ENCODE data around the gene GPC3.

The GPC3 gene

DNA sequence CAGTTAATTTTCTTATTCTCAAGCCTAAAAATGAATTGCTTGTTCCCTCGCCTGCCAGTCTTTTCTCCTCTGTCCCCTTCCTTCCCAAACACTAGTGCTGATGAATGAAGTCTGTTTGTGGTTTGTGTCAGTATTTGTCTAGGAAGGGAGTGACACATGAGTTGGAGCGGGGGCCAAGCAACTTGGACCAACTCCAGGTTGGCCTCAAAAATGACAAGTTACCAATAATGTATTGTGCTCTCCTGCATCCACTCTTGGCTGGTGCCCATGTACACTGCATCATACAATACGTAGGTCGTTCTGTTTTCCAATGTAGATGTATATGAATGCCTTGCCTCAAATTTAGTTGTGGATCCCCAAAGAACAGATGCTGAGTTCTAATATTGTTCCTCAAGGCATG lies 347.1 kb downstream of the GPC3 start:
- H3K36me3 ChIP-seq: no peaks in the 10 kb centered on the region
- peaks cover 0 to 11% (median 0%) of the 10 kb centered on the region in 4 donors for H3K4me1 ChIP-seq
- H3K4me3 ChIP-seq: no peak overlapping the region
- H3K27ac ChIP-seq: no peak overlapping the region
- H3K27me3 ChIP-seq: no peaks in the 10 kb centered on the region
- TF ChIP-seq, protein P1, sequence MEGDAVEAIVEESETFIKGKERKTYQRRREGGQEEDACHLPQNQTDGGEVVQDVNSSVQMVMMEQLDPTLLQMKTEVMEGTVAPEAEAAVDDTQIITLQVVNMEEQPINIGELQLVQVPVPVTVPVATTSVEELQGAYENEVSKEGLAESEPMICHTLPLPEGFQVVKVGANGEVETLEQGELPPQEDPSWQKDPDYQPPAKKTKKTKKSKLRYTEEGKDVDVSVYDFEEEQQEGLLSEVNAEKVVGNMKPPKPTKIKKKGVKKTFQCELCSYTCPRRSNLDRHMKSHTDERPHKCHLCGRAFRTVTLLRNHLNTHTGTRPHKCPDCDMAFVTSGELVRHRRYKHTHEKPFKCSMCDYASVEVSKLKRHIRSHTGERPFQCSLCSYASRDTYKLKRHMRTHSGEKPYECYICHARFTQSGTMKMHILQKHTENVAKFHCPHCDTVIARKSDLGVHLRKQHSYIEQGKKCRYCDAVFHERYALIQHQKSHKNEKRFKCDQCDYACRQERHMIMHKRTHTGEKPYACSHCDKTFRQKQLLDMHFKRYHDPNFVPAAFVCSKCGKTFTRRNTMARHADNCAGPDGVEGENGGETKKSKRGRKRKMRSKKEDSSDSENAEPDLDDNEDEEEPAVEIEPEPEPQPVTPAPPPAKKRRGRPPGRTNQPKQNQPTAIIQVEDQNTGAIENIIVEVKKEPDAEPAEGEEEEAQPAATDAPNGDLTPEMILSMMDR (IDR thresholded peaks at IDR 0.05): no peak
- no peaks in the 10 kb centered on the region for H3K9me3 ChIP-seq
- intact Hi-C loops (cut with DNase I; ENCODE audit: low total_unique reads): no loop called here
- no peak for DNase-seq

DNA sequence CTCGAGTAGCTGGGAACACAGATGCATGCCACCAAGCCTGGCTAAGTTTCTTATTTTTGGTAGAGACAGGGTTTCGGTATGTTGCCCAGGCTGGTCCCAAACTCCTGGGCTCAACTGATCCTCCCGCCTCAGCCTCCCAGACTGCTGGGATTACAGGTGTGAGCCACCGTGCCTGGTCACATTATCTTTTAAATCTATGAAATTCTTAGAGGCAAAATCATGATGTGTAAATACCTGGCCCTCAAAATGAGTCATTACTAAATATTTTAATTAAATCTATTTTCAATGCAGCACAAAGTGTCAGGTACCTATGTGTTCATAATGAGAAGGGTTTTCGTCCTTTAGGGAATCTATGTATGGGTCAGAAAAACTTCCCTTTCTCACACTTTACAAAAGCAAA lies 347.6 kb downstream of the GPC3 start:
- H3K9me3 ChIP-seq: no peaks in the 10 kb centered on the region
- DNase-seq: no peak
- H3K4me3 ChIP-seq: no peak overlapping the region
- no peak overlapping the region for H3K27ac ChIP-seq
- no peaks in the 10 kb centered on the region for H3K27me3 ChIP-seq
- intact Hi-C loops (cut with DNase I; ENCODE audit: low total_unique reads): no loop called here
- H3K36me3 ChIP-seq: no peaks in the 10 kb centered on the region
- peaks cover 0 to 7% (median 0%) of the 10 kb centered on the region in 4 donors for H3K4me1 ChIP-seq
- TF ChIP-seq, protein P1 (IDR thresholded peaks at IDR 0.05): no peak

DNA sequence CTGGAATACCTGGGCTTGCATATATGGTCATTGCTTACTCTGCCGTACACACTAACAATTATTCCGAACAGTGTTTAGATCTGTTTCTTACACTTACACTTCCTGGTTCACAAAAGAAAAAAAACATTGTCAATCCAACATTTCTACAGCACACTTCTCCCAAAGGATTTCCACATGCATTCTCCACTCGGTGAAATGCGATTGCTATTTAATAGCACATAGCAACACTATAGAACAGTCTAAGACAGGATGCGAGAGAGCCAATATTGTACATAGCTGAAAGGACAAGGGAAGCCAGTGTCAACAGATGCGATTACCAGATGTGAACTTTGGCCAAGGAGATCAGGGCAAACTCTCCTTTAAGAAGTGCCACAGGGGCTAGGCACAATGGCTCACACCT lies 349.4 kb downstream of the GPC3 start:
- DNase-seq: no peak
- intact Hi-C loops (cut with DNase I; ENCODE audit: low total_unique reads): no loop called here
- Histone ChIP-seq H3K9me3 (no peaks in the 10 kb centered on the region), H3K36me3 (no peaks in the 10 kb centered on the region), H3K27me3 (no peaks in the 10 kb centered on the region), H3K4me1 (peaks cover 0 to 7% (median 0%) of the 10 kb centered on the region in 4 donors), H3K27ac (no peak overlapping the region), H3K4me3 (no peak overlapping the region)
- TF ChIP-seq, protein P1 (IDR thresholded peaks at IDR 0.05): no peak

DNA sequence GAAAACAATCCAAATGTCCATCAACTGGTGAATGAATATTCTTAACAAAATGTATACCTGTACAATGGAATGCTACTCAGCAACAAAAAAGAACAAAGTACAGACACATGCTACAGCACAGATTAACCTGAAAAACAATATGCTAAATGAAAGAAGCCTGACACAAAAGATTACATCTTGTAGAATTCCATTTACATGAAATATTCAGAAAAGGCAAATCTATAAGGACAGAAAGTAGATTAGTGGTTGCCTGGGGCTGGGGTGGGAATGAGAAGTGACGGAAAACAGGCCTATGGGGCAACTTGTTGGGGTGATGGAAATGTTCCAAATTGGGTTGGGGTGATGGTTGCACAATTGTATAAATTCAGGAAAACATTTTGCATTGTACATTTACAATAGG lies 351.0 kb downstream of the GPC3 start:
- Histone ChIP-seq H3K4me3 (no peak overlapping the region), H3K9me3 (no peaks in the 10 kb centered on the region), H3K4me1 (peaks cover 0 to 10% (median 0%) of the 10 kb centered on the region in 4 donors), H3K27ac (no peak overlapping the region), H3K36me3 (no peaks in the 10 kb centered on the region), H3K27me3 (no peaks in the 10 kb centered on the region)
- intact Hi-C loops (cut with DNase I; ENCODE audit: low total_unique reads): no loop called here
- TF ChIP-seq, protein P1 (IDR thresholded peaks at IDR 0.05): no peak
- DNase-seq: no peak

DNA sequence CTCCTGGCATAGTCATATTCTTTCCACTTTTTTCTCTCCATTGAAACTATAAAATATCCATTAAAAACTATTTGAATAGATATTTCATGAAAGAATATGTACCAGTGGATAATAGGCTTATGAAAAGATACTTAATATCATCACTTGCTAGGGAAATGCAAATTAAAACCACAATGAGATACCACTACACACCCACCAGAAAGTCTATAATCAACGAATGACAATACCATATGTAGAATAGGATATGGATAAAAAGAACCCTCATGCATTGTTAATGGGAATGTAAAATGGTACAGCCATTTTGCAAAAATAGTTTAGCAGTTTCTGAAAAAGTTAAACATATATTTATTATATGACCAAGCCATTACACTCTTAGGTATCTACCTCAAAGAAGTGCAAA lies 351.4 kb downstream of the GPC3 start:
- Histone ChIP-seq H3K4me1 (peaks cover 0 to 10% (median 0%) of the 10 kb centered on the region in 4 donors), H3K27me3 (no peaks in the 10 kb centered on the region), H3K9me3 (no peaks in the 10 kb centered on the region), H3K4me3 (no peak overlapping the region), H3K36me3 (no peaks in the 10 kb centered on the region), H3K27ac (no peak overlapping the region)
- TF ChIP-seq, protein P1 (IDR thresholded peaks at IDR 0.05): no peak
- intact Hi-C loops (cut with DNase I; ENCODE audit: low total_unique reads): no loop called here
- DNase-seq: no peak

DNA sequence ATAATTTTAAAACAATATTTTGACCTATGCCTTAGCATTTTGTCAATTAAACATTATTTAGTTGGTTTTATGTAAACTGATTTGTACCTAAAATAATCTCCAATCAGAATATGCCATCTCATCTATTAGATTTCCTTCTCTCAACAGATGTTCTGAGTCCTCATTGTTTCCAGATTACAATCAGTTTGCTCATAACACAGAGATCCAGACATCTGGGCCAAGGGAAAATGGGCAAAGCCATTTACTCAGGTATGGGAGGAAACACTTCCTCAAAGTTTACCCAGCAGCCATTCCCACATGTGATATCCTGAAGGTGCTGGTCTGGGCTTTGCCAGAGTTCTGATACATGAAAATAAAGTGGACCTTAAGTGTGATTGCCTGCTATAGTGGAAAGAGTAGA lies 352.2 kb downstream of the GPC3 start:
- Histone ChIP-seq H3K27ac (no peak overlapping the region), H3K36me3 (no peaks in the 10 kb centered on the region), H3K27me3 (no peaks in the 10 kb centered on the region), H3K9me3 (no peaks in the 10 kb centered on the region), H3K4me3 (no peak overlapping the region), H3K4me1 (peaks cover 0 to 10% (median 0%) of the 10 kb centered on the region in 4 donors)
- intact Hi-C loops (cut with DNase I; ENCODE audit: low total_unique reads): no loop called here
- TF ChIP-seq, protein P1 (IDR thresholded peaks at IDR 0.05): no peak
- no peak for DNase-seq
